Activated CD8-positive, alpha-beta memory T cell treated with anti-CD3 and anti-CD28 coated beads, Interleukin-2, amount 10 ng/mL, durations not matched to agents 7 days and 5 days (primary cell): Measurements from ENCODE around the gene B3GAT2. TPM values are rescaled to one million over a fixed set of nuclear protein-coding genes. Genes with fewer than 3 reads are reported as not detected.

ENCODE experiments used
- ATAC-seq: fragments of 150-1000 bp; cut with Tn5 transposase; one replicate; pipeline ENCODE4 v1.10.0; 2021; ENCODE audit warnings: moderate library complexity
- CTCF ChIA-PET: fragments of 350-600 bp; sonication (Branson Sonifier 250); formaldehyde crosslinking; loops from one replicate; lab custom pipeline; 2021; ENCODE audit warnings: antibody characterized with exemption; lab: Charles Lee
- DNase-seq: peaks from one replicate; pipeline ENCODE4 v3.0.0-alpha.2; 2020
- H3K27ac Mint-ChIP-seq: one replicate; pipeline ENCODE4 v1.8.0; 2021; ENCODE audit warnings: mild to moderate bottlenecking, mixed read lengths
- H3K27me3 Mint-ChIP-seq: one replicate; pipeline ENCODE4 v1.8.0; 2021; ENCODE audit warnings: mixed read lengths
- H3K36me3 Mint-ChIP-seq: one replicate; pipeline ENCODE4 v1.8.0; 2021; ENCODE audit warnings: mild to moderate bottlenecking, mixed read lengths
- H3K4me1 Mint-ChIP-seq: one replicate; pipeline ENCODE4 v1.8.0; 2021; ENCODE audit warnings: mixed read lengths
- H3K4me3 Mint-ChIP-seq: one replicate; pipeline ENCODE4 v1.8.0; 2021; ENCODE audit warnings: mild to moderate bottlenecking, moderate library complexity, mixed read lengths
- H3K9me3 Mint-ChIP-seq: one replicate; pipeline ENCODE4 v1.8.0; 2022; ENCODE audit warnings: low read depth, mixed read lengths
- total RNA-seq, 2 experiments: library from RNA; stranded (reverse); gene quantifications; one replicate each; pipeline ENCODE4 v1.2.3, GENCODE V29; 2021

The B3GAT2 gene
- total RNA-seq, 2 experiments from 2014 or later = 0.07 TPM; not detected in 1

- H3K27me3 Mint-ChIP-seq = no peaks in the 10 kb centered on the region
- CTCF ChIA-PET = no interaction called here
- peaks cover 3% of the 10 kb centered on the region for H3K36me3 Mint-ChIP-seq
- H3K4me1 Mint-ChIP-seq = no peaks in the 10 kb centered on the region
- no peak for DNase-seq
- ATAC-seq = no peak
- no peak overlapping the region for H3K4me3 Mint-ChIP-seq
- no peaks in the 10 kb centered on the region for H3K9me3 Mint-ChIP-seq
- no peak overlapping the region for H3K27ac Mint-ChIP-seq
Observed at GRCh38 chr6:70847106-70848084, 109.5 kb downstream of the B3GAT2 start.

DNA sequence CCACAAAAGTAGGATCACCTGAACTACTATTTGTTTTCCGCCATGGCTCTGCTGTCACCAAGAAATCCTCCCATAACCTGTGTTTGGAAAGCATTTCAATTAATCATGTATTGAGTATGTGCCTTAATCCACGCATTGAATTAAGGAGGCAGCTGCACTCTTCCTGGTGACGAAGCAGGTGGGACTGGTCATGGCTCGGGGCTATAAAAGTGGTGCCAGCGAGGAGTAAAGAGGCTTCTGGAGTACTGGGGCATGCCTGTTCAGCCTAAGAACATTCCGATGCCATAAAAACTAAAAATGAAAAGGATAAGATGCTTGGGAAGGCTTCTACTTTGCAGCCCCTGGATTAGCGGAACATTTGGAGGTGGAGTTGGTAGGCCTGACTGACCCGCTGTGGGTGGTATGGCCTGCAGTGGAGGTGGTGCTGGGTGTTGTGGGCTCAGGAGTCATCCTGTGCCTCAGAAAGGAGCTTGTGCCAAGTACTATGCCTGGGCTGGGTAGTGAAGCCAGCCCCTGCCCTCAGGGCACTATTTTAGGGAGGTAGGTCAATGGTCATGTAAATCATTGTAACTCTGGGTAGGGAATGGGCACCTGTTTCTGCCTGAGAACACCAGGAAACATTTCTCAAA, 110.5 kb downstream of the B3GAT2 start:
- ATAC-seq = no peak
- no peaks in the 10 kb centered on the region for H3K27me3 Mint-ChIP-seq
- CTCF ChIA-PET = no interaction called here

DNA sequence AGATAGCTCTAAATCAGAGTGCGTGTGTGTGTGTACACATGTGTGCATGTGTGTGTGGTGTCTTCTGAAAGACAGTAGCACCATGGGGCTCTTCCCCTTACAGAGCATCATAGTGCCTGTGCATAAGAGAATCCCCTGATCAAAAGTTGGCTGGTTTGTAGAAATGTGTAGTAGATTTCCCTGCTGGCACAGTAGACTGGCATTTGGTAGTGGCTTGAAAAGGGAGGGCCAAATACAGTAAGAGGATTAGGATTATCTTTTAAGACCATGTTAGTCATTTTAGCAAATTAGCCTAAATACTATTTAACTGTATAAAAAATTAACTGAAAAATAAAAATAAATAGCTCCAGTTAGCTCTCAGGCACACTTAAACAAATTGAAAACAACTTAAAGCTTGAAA, 112.6 kb downstream of the B3GAT2 start:
- ATAC-seq = no peak
- Mint-ChIP-seq H3K4me3 (no peak overlapping the region), H3K9me3 (no peaks in the 10 kb centered on the region), H3K36me3 (peaks cover 4% of the 10 kb centered on the region), H3K27me3 (no peaks in the 10 kb centered on the region), H3K4me1 (no peaks in the 10 kb centered on the region), H3K27ac (no peak overlapping the region)
- DNase-seq = no peak
- CTCF ChIA-PET = interaction anchor here (1.3 kb wide), 1 partner anchor 40 kb away, joined by 3 read pairs; no protein-coding TSS in a partner anchor

More for the DNA sequence above, 110.5 kb downstream of the B3GAT2 start:
- Mint-ChIP-seq H3K36me3 (peaks cover 3% of the 10 kb centered on the region), H3K4me1 (no peaks in the 10 kb centered on the region), H3K4me3 (no peak overlapping the region), H3K9me3 (no peaks in the 10 kb centered on the region), H3K27ac (no peak overlapping the region)
- DNase-seq = no peak

DNA sequence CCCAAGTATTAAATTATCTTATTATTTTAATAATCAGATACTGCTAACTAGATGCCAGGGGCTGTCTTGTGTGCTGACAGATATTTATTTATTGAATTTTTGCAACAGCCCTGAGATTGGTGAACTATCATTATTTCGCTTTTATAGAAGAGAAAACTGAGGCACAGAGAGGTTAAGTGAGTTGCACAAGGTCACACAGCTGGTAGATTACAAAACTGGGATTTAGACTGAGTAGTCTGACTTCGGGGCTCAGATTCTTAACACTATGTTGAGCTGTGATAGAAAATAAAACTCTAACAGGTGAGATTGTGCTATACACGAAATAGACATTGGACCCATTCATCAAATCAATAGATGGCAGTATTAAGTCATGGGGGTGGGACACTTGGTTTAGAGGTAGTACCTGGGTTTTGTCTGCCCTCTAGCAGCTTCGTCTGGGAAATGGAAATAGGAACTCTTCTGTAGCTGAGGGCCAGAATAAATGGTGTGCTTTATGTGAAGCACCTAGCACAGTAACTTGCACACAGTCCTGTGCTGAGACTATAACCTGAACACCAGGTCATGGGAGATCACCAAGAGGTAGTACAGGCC, 113.4 kb downstream of the B3GAT2 start:
- H3K9me3 Mint-ChIP-seq = no peaks in the 10 kb centered on the region
- no peak overlapping the region for H3K27ac Mint-ChIP-seq
- no peaks in the 10 kb centered on the region for H3K4me1 Mint-ChIP-seq
- DNase-seq (no peak), ATAC-seq (no peak)
- no peaks in the 10 kb centered on the region for H3K27me3 Mint-ChIP-seq
- CTCF ChIA-PET = interaction anchor here (0.6 to 1.3 kb wide), 2 partner anchors 14 to 41 kb away, joined by 3 to 5 read pairs; no protein-coding TSS in a partner anchor
- H3K4me3 Mint-ChIP-seq = no peak overlapping the region
- H3K36me3 Mint-ChIP-seq = peaks cover 4% of the 10 kb centered on the region

DNA sequence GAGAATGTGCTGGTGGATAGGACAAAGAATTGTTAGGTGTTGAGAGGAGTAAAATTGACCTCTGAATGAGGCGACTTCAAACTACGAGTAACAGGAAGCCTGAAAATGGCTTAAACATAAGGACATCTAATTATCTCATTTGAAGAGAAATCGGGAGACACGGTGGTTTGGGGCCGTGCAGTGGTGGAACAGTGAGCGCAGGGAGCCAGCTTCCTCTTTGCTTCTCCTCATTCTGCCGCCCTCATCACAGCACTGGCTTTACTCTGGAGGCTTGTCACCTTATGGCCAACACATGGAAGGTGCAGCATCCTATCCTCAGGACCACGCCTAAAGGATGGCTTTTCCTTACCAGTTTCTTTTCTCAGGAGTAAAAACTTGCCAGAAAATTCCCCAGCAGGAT, 114.3 kb downstream of the B3GAT2 start:
- Mint-ChIP-seq H3K4me3 (no peak overlapping the region), H3K27me3 (no peaks in the 10 kb centered on the region), H3K9me3 (no peaks in the 10 kb centered on the region), H3K27ac (no peak overlapping the region), H3K4me1 (no peaks in the 10 kb centered on the region), H3K36me3 (peaks cover 3% of the 10 kb centered on the region)
- CTCF ChIA-PET = interaction anchor here (0.6 kb wide), 1 partner anchor 15 kb away, joined by 5 read pairs; no protein-coding TSS in a partner anchor
- ATAC-seq (no peak), DNase-seq (no peak)

DNA sequence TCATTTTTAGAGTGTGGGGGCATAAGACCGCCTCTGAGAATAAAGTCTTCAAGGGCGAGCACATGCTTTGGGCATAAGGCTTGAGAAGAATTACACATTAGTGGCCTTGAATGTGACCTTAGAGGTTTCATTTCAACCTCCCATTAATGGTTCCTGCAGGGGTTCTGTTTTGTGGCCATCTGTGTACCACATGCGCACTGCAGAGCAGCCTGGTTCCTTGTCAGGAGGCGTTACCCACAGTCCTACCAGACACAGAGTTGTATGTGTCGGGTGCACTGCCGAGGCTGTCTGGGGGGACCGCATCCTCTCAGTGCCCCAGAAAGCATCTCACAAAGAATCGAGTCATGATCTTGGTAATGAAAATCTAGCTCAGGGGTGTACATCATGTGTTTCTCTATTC, 115.7 kb downstream of the B3GAT2 start:
- CTCF ChIA-PET = interaction anchor here (0.9 kb wide), 1 partner anchor 43 kb away, joined by 3 read pairs; no protein-coding TSS in a partner anchor

DNA sequence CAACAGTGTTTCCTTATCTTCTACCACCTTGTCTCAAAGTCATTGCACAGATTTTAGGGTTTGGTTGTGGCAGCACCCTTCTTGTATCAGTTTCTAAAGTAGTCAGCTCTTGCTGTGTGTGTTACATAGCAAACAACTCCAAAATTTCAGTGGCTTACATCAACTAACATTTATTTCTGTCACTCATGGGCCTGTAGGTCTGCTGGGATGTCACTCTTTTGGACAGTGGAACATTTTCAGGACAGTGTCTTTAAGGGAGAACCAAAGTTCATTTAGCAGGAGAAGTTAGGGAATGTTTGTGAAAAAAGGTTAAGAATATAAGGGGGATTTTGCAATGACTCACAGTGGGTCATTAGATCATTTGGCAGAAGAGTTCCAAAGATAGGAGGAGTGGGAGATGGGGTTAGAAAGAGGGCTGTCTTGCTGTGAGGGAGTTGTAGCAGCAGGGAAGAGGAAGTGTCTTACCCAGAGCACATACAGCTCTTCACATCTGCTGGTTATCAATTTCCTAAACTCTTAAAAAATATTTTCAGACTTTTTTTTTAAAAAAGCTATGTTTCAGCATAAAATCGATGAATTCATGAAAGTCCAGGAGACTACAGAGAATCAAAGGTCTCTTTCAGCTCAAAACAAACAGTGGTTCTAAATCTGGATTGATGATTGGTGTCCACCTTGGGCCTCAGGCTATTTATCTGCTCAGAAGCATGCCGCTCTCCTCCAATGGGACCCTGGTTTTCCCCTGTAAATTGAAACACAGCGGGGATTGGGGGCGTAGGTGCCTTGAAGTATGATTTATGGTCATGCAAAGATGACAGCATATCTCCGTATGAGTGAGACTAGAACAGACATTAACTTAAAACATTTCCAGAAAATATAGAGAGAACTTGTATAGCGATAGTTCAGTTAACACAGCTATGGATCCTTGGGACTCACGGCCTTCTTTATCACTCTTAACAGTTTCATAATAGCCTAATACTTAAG, 117.3 kb downstream of the B3GAT2 start:
- Mint-ChIP-seq H3K4me3 (no peak overlapping the region), H3K27ac (no peak overlapping the region)
- CTCF ChIA-PET = interaction anchor here (1.3 kb wide), 1 partner anchor 45 kb away, joined by 3 read pairs; no protein-coding TSS in a partner anchor

More for the DNA sequence above, 115.7 kb downstream of the B3GAT2 start:
- H3K27me3 Mint-ChIP-seq = no peaks in the 10 kb centered on the region
- H3K27ac Mint-ChIP-seq = no peak overlapping the region
- no peak overlapping the region for H3K4me3 Mint-ChIP-seq
- DNase-seq (no peak), ATAC-seq (no peak)
- H3K9me3 Mint-ChIP-seq = no peaks in the 10 kb centered on the region
- no peaks in the 10 kb centered on the region for H3K4me1 Mint-ChIP-seq
- H3K36me3 Mint-ChIP-seq = peaks cover 3% of the 10 kb centered on the region

GRCh38 chr6:70838907-70839285, 118.0 kb downstream of the B3GAT2 start:
- ATAC-seq (no peak), DNase-seq (no peak)
- Mint-ChIP-seq H3K9me3 (no peaks in the 10 kb centered on the region), H3K36me3 (peaks cover 9% of the 10 kb centered on the region), H3K27ac (no peak overlapping the region), H3K4me1 (no peaks in the 10 kb centered on the region), H3K4me3 (no peak overlapping the region), H3K27me3 (no peaks in the 10 kb centered on the region)
- CTCF ChIA-PET = interaction anchor here (1.3 kb wide), 1 partner anchor 45 kb away, joined by 3 read pairs; no protein-coding TSS in a partner anchor

More for the DNA sequence above, 117.3 kb downstream of the B3GAT2 start:
- DNase-seq (no peak), ATAC-seq (no peak)
- Mint-ChIP-seq H3K36me3 (peaks cover 7% of the 10 kb centered on the region), H3K27me3 (no peaks in the 10 kb centered on the region), H3K9me3 (no peaks in the 10 kb centered on the region), H3K4me1 (no peaks in the 10 kb centered on the region)

DNA sequence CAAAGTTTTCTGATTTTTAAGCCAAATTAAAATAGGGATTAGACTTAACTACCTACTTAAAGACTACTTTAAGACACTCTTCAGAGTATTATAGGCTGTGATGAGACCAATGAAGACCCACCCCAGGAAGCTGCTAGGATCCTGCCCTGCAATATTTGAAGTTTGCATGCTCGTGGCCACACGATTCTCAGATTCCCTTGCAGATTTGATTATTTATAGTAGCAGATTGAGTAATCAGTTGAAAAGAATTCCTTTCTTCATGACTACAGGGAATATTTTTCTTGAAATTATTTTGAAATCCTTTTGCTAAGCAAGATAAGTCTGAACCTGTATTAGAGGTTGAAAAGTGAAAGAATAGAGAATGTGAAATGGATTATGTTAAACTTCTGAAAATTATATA, 122.3 kb downstream of the B3GAT2 start:
- Mint-ChIP-seq H3K27me3 (no peaks in the 10 kb centered on the region), H3K4me1 (no peaks in the 10 kb centered on the region), H3K36me3 (peaks cover 18% of the 10 kb centered on the region), H3K27ac (no peak overlapping the region), H3K9me3 (peaks cover 8% of the 10 kb centered on the region), H3K4me3 (no peak overlapping the region)
- no peak for ATAC-seq
- CTCF ChIA-PET = no interaction called here
- no peak for DNase-seq

GRCh38 chr6:70831427-70831826, 125.4 kb downstream of the B3GAT2 start:
- H3K27ac Mint-ChIP-seq = no peak overlapping the region
- peaks cover 18% of the 10 kb centered on the region for H3K36me3 Mint-ChIP-seq
- H3K27me3 Mint-ChIP-seq = no peaks in the 10 kb centered on the region
- CTCF ChIA-PET = no interaction called here
- H3K4me1 Mint-ChIP-seq = no peaks in the 10 kb centered on the region
- peaks cover 8% of the 10 kb centered on the region for H3K9me3 Mint-ChIP-seq
- no peak for ATAC-seq
- DNase-seq = no peak
- H3K4me3 Mint-ChIP-seq = no peak overlapping the region

- H3K9me3 Mint-ChIP-seq = peaks cover 4% of the 10 kb centered on the region
- H3K36me3 Mint-ChIP-seq = peaks cover 14% of the 10 kb centered on the region
- no peaks in the 10 kb centered on the region for H3K27me3 Mint-ChIP-seq
- CTCF ChIA-PET = no interaction called here
- ATAC-seq = no peak
- DNase-seq = no peak
- H3K27ac Mint-ChIP-seq = no peak overlapping the region
- no peaks in the 10 kb centered on the region for H3K4me1 Mint-ChIP-seq
- H3K4me3 Mint-ChIP-seq = no peak overlapping the region
Observed at GRCh38 chr6:70823651-70824050, 133.2 kb downstream of the B3GAT2 start.

DNA sequence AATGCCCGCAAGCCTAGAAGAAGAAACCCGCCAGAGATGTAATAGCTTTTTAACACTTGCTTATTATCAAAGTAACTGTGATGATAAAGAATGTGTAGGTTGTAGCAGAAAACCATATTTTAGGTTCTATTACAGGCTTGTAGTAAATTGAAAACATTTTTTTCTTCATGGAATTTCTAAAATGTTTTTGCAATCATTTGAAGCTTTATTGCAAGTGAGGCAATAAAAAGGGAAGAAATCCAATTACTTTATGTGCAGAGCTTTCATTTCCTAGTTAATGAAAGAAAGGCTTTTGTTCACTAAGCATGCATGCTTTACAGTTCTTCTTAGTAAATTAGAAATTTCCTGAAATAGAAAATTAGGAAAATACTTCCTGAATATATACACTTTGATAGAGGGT, 135.1 kb downstream of the B3GAT2 start:
- Mint-ChIP-seq H3K9me3 (peaks cover 4% of the 10 kb centered on the region), H3K36me3 (peaks cover 14% of the 10 kb centered on the region)
- CTCF ChIA-PET = no interaction called here

More for the DNA sequence above, 135.1 kb downstream of the B3GAT2 start:
- DNase-seq = no peak
- no peaks in the 10 kb centered on the region for H3K4me1 Mint-ChIP-seq
- no peak overlapping the region for H3K27ac Mint-ChIP-seq
- H3K27me3 Mint-ChIP-seq = no peaks in the 10 kb centered on the region
- no peak overlapping the region for H3K4me3 Mint-ChIP-seq
- no peak for ATAC-seq
